Measurements from ENCODE around the gene PDCD6IP.

Gene PDCD6IP

DNA sequence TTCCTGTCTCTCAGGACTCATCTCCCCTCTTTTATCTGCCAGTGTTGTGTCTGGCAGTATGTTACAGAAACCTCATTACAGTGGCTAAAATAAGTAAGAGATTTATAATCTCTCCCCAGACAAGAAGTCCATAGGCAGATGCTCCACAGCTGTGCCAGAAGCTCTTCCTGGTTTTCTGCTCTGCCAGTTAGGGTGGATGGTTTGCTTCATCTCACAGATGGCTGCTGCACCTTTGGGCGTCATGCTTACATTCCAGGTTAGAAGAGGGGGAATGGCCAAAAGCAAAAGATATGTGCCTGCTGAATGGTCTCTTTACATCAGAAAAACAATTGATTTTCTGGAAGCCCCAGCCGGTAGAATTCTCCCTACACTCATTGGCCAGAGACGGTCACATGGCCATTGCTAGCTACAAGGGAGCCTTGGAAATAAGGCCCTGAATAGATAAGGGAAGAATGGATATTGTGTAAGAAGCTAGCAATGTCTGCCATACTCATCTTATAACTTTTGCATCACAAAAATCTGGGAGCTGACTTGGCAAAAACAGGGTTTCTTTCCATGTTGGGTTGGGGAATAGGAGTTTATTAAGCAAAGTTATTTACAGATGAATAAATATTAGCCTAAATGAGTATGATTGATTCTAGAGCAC, 91.1 kb downstream of the PDCD6IP start:
- DNase-seq (ENCODE audit: low spot score), result no peak

DNA sequence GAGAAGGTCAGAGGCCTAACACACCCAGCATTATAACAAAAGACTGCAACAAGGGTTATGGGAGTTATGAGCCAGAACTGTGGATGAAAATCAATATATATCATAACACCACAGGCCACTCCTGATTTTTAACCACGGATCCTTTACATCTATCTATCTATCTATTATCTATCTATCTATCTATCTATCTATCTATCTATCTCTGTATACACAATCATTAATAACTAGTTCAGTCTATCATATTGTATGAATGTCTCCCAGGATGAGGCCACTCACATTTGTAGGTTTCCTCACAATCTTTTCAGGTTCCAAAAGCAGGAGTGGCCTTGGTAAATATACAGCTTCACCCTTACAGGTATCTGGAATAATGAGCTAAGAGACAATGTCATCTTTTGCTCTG, 94.2 kb downstream of the PDCD6IP start:
- no peak for DNase-seq (ENCODE audit: low spot score)

DNA sequence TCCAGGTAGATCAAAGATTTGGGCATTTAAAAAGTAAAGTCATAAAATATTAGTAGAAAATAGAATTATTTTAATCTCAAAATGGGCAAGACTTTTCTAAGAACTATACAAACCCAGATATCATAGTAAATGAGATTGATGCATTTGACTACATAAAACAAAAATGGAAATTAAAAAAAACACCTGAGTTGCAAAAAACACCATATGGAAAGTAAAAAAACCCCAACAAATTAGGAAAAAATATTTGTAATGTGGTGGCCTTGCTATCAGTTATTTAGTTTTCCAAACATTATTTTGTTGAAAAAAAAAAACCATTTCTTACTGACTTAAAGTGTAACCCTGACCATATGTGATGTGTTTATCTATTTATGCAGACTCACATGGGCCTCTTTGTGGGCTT, 97.2 kb downstream of the PDCD6IP start:
- no peak for DNase-seq (ENCODE audit: low spot score)

DNA sequence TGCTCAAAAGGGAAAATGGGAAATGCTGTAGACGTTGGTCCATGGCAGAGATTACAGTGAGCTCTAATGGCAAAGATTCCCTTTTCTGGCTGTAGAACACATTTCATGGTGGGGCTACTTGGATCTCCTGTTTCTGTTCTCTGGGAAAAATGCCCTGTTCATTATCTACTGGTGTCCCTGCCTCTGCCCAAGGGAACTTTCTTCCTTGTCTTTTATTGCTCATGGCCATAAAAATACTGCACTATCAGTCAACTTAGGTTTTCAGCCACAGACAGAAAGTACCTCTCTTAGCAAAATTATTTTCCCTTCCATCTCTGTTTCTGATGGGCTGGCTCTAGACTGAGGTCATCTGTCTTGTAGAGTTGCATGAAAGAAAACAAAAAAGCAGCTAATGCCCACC, 98.9 kb downstream of the PDCD6IP start:
- no peak for DNase-seq (ENCODE audit: low spot score)

DNA sequence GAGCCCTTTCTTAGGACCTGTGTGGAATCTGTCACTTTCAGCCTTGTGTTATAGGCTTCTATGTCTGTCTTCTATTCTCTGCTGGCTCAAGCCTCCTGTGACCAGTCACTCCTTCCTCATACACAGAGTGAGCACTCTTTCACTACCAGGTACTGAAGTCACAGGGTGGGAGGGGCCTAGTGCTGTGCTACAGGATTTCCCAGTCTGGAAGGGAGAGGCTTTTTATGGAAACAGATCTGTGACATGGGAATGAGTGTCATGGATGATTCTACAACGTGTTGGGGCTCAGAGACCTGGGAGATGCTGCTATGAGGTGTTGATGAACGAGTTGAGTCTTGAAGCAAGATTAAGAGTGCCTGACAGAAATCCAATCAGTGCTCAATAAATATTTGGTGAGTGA, 100.5 kb downstream of the PDCD6IP start:
- no peak for DNase-seq (ENCODE audit: low spot score)

DNA sequence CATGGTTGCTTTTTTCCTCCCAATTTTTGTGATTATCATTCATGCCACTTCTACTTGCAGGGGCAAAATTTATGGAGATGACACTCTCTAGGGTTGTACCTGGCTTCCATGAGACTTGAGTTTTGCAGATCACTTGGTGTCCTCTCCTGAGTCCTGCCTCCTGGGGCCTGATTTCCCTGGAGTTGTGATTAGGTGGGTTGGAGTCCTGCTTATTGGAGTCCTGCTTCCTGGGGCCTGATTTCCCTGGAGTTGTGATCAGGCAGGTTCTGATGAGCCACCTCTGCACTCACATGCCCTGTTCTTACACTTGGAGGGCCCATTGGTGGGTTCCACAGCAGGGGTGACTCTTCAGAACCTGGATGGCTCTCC, 102.0 kb downstream of the PDCD6IP start:
- DNase-seq (ENCODE audit: low spot score), result no peak

DNA sequence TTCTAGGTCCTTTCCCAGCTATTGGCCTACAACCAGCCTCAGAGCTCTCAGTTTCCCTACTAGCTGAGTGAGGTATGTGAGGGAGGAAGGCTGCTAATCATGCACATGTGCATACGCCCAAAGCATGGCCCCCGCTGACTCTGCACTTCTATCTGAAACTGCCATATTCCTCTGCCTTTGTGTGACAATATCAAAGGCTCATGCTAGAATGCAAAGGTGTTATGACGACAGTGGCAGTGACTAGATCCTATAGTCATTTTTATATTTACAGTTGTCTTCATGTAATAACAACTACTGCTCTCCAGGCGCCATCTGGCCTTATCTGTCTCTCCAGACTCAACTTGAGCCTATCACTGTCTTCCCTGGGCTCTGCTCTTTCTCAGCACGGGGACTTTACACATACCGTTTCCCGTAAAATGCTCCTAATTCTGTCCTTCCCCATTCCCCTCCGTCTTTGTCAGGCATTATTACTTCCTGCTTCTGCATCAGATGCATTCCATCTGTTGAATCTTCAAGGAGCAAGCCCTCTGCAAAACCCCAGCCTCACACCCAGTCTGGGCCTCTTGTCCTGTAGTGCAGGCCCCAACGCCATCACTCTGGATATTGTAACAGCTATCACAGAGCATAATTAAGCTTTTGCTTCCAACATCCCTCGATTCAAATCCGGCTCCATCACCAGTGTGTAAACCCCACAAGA, 102.5 kb downstream of the PDCD6IP start:
- DNase-seq (ENCODE audit: low spot score), result peak; percentile 10

DNA sequence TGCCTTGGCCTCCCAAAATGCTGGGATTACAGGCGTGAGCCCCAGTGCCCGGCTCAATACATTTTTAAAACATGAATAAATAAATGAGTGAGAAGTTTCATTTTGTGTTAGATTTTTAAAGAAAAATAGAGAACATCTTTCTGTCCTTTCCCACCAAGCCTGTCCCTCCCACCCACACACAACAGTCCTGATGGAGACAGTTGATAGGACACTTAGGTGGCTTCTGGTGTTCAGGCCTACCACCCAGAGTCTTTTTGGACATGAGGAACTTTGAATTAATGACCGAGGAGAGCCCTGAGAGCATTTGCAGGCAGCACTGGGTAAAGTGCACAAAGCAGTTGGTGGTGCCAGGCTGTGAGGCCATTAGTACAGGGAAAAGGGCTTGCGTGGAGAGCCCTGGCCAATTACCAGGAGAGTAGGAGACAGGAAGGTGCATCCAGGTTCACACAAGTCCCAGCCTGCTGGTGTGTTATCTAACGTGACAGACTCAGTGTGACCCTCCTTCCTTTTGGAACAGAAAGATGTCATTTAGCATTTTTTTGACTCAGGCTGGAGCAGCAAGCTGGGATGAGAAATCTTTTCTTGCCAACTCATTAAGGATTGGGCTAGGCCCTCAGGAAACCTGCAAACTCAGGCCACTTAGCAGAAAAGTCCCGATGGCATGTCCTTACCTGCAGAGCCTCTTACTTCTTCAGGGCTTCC, 103.6 kb downstream of the PDCD6IP start:
- DNase-seq (ENCODE audit: low spot score), result no peak

DNA sequence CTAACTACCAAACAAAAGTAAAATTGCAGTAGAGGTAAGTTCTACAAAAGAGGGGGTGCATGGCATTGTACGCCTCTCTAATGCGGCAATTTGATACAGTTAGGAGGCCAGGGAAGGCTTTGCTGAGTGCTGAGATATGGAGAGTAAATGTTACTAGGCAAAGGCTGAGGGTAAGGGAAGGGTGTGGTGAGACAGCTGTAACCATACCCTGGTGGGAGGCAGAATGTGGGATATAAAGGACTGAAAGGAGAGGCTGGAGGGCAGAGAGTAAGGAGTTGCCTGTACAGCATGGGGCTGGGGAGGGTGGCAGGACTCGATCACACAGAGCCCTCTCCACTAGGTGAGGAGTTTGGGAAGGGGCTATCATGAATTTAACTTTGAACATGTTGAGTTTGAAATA, 106.3 kb downstream of the PDCD6IP start:
- no peak for DNase-seq (ENCODE audit: low spot score)

DNA sequence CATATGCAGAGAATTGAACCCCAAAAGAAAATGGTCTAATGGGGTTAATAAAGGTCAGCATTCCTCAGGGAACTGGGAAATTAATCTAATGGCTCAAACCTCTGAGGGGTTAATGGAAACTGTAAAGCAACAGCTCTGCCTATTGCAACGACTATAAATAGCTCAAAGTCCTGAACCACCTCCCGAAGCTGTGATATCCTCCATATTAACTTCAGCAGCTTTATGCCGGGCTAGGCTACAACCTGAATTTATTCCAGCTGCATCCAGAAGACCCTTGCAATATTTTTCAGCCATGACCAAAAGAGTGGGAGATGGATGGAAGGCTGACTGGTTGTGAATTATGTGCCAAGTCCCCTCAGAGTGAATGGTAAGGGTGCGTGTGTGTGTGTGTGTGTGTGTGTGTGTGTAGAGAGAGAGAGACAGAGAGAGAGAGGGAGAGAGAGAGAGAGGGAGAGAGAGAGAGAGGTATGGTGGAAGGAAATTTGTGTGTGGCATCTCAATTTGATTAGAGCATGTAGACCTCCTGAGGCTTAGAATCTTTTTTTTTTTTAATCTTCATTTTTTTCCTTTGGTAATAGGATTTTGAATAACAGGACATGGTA, 109.9 kb downstream of the PDCD6IP start:
- DNase-seq (ENCODE audit: low spot score), result no peak

DNA sequence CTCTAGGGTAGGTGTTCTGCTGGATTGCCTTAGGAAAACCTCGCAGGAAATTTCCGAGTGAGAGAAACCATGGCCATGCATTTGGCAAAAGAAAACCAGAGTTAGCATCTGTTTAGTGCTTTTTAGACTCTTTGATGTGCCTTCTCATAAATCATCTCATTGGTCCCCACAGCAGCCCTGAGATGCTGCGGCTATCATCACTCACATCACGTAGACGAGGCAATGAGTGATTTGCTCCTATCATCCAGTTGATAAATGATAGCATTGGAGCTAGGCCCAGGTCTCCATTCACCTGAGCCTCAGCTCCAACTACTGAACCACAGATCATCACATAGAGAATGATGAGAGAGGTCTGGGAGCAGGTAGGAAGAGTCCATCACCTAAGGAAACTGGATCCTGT, 111.1 kb downstream of the PDCD6IP start:
- DNase-seq (ENCODE audit: low spot score), result no peak

DNA sequence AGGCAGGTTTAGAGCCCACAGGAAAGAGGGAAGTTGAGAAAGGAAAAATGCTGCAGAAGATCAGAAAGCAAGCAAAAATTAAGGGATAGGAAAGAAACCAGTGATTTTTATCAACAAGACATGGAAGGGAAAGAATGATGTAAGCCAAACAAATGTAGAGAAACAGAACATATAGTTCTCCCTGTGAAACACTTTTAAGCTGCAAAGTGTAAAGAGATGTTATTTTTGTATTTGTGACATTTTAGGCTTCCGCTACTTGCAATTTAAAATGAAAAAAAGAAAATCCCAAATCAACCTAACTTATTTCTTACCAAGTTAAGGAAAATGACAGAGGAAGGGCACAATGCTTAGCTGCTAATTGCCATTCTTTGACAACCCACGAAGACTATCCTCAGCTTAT, 111.6 kb downstream of the PDCD6IP start:
- no peak for DNase-seq (ENCODE audit: low spot score)

DNA sequence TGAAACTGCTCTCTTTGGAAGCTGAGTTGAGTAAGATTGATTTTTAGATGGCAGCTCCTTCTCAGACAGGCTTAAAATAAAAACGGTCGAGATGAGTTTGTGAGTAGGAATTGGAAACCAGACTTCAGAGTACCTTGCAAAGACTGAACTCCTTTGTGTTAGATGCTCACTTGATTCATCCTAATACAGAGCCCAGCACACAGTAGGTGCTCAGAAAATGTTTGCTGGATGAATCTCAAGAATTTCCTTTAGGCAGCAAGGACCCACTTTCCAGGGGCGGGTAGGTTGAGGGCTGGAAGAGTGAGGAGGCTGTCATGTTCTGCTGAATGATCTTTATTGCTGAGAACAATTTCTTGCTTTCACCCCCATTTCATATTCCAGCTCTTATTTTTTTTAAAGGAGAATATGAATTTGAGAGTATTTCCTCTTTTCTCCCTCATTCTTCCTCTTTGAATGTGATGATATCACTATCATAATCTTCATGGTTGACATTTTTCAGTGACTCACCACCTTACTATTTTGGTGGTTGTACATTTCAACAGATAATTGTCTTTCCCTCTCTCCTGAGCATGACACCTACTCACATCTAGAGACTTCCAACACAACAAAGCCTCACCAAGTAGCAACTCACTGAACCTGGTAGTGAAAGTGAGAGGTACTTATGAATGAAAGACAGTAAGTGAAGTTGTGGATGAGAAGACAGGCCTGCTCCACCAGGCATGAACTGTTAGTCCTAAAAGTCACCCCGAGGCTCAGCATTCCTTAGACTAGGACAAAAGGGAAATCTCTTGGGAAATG, 113.3 kb downstream of the PDCD6IP start:
- DNase-seq (ENCODE audit: low spot score), result no peak

DNA sequence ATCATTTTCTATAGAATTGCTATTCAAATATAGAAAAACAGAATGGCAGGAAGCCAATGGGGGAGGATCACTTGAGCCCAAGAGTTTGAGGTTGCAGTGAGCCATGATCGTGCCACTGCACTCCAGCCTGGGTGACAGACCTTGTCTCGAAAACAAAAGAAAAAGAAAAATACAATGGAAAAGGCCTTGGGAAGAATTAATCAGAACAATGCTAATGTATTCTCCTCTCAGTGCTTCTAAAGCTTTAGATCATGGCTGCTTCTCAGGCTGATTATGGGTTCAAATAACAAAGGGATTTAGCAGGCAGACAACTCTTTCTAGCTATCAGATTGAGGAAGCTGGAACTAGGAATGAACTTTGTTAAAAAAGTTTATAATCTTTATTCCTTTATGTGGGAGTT, 115.8 kb downstream of the PDCD6IP start:
- no peak for DNase-seq (ENCODE audit: low spot score)

DNA sequence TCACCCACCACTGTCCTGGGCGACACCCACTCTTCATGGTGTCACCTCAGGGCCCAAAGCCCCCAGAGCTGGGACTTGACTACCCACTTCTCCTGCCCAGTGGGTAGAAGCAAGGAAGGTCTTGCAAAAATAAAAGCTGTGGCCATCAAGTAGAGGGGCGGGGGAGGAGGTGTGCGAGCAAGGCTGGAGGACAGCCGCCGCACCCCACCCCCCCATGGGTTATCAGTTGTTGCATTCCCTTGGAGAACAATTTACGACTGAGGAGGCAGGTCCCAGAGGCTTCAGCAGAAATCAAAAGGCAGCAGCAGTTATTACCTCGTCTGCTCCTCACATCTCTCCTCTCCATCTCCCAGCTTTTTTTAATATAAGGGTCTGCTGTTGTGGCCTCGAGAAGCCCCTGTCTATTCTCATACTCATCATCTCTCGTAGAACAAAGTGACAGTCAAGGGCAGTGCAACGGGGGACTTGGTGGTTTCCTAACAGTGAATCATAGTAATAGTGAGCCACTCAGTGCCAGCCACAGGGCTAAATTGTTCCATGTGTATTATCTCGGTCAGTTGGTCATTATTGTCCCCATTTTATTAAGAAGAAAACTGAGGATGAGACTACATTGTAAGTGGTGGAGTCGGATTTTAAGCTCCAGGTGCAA, 116.4 kb downstream of the PDCD6IP start:
- no peak for DNase-seq (ENCODE audit: low spot score)

DNA sequence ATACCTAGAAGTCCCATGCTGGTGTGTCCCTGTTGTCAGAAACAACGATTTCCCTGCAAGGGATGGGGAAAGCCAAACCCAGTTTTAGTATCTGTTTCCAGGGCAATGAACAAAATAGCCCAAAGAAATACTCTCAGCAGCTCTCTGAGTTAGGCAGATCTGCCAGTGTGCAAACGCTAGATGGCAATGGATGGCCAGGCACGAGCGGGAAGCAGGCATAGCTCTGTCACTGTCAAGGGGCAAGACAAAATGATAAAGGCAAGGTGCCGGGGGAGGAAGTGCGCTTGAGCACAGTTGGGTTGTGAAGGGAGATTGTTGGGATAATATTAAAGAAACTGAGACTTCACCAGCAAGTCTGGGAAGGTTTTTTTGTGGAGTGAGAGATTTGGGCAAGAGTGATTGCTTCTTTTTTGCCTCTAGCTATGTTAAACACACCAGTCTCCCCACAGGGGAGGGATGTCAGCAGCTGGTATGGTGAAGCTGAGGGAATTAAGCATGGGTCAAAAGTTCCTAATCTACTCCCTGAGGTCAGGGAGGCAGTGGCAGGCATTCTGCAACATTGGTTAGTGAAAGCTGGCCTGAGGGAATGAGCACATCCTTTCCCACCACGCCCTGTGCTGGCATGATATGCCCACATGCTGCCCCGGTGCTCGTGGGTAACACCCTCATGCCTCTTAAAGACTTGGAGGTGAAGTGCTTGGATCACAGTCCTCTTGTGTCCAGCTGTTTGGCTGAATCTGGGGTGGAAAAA, 117.5 kb downstream of the PDCD6IP start:
- no peak for DNase-seq (ENCODE audit: low spot score)

DNA sequence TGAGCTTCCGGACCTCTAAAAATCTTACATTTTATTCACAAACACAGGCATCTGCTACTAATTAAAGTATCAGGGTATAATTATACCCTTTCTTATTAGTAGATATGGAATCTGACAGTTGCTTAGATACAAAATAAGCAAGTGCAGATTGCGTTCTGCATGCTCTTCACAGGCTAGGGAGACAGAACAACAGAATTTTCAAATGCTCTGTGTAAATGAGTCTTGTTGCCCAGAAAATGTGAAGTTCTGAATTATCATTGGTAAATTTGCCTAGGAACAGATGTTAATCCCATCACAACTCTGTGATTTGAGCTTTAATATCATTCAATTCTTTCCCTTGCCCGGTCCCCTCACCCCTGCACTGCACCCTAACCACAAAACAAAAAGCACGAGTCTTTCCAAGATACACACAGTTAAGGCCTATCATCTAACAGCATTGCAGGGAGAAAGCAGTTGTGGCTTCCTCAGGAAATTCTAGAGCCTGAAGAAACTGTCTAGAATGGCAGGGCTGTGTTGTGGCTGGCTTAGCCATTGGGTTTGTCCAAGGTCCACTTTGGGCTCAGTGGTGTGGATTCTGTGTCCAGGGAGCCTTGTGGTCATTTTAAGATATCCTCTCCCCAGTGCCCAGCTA, 119.8 kb downstream of the PDCD6IP start:
- DNase-seq (ENCODE audit: low spot score), result no peak
